ENCODE data around the gene ALX3. TPM values are rescaled to one million over a fixed set of nuclear protein-coding genes. Genes with fewer than 3 reads are reported as not detected.

ALX3 gene
- polyA plus RNA-seq, 1 donor (not counting 4 experiments of a cell fraction or from before 2014, with no cell fraction given): not detected

DNA sequence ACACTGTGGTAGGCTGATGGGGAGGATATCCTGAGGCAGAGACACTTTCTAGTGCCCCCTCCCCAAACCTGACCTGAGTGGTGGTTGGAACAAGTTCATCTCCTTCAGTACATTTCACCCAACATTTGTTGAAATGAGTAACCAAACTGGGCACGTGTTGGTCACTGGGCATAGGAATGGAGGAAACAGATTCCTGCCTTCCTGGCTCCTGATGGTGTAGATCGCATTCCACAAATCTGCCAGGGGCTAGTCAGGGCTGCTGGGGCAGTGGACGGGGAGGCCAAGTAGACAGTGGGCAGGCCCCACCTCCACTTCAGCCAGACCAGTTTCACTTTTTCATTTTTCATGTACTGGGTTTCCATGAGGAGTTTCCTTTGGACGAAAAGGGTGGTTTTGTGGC lies 16.5 kb upstream of the ALX3 start:
- no peaks in the 10 kb centered on the region for H3K9me3 ChIP-seq (ENCODE audit: control insufficient read depth, low read depth, low read length)
- H3K4me1 ChIP-seq (ENCODE audit: control insufficient read depth, extremely low read depth, insufficient read depth, low read length): peaks cover 6% of the 10 kb centered on the region
- no peak overlapping the region for H2AFZ ChIP-seq (ENCODE audit: control insufficient read depth, low read length)
- H3K4me3 ChIP-seq (ENCODE audit: control insufficient read depth in 2 of 3, extremely low read depth in 1 of 3, insufficient read depth in 2 of 3, low read depth in 1 of 3, low read length in 3 of 3): no peak overlapping the region
- H3K4me2 ChIP-seq (ENCODE audit: control insufficient read depth, extremely low read depth, insufficient read depth, low read depth, low read length): no peak overlapping the region
- no peaks in the 10 kb centered on the region for H3K79me2 ChIP-seq (ENCODE audit: control insufficient read depth, insufficient read depth, low read length)
- H4K20me1 ChIP-seq (ENCODE audit: control insufficient read depth, extremely low read depth, insufficient read depth, low read length): no peaks in the 10 kb centered on the region
- TF ChIP-seq EZH2 (IDR thresholded peaks at IDR 0.05; ENCODE audit: low read length): no peak
- TF ChIP-seq, protein P1, sequence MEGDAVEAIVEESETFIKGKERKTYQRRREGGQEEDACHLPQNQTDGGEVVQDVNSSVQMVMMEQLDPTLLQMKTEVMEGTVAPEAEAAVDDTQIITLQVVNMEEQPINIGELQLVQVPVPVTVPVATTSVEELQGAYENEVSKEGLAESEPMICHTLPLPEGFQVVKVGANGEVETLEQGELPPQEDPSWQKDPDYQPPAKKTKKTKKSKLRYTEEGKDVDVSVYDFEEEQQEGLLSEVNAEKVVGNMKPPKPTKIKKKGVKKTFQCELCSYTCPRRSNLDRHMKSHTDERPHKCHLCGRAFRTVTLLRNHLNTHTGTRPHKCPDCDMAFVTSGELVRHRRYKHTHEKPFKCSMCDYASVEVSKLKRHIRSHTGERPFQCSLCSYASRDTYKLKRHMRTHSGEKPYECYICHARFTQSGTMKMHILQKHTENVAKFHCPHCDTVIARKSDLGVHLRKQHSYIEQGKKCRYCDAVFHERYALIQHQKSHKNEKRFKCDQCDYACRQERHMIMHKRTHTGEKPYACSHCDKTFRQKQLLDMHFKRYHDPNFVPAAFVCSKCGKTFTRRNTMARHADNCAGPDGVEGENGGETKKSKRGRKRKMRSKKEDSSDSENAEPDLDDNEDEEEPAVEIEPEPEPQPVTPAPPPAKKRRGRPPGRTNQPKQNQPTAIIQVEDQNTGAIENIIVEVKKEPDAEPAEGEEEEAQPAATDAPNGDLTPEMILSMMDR (optimal IDR thresholded peaks at IDR 0.05 in 1 of 3, IDR thresholded peaks at IDR 0.05 in 1 of 3, conservative IDR thresholded peaks at IDR 0.05 in 1 of 3; ENCODE audit: extremely low read depth in 1 of 3, insufficient read depth in 2 of 3, low read length in 3 of 3): no peak
- no peaks in the 10 kb centered on the region for H3K9me1 ChIP-seq (ENCODE audit: control insufficient read depth, extremely low read depth, insufficient read depth, low read length)
- FAIRE-seq (no peak), DNase-seq (ENCODE audit: low read depth, low spot score) (no peak)
- H3K27me3 ChIP-seq (ENCODE audit: control insufficient read depth, extremely low read depth, insufficient read depth, low read length): peaks cover 68% of the 10 kb centered on the region
- dilution Hi-C loops (cut with MboI; ENCODE audit: extremely low pct_ligation_motif_present, low sequenced_read_pairs): no loop called here
- H3K9ac ChIP-seq (ENCODE audit: control insufficient read depth, extremely low read depth, insufficient read depth, low read length): no peak overlapping the region
- no peaks in the 10 kb centered on the region for H3K36me3 ChIP-seq (ENCODE audit: control insufficient read depth in 2 of 2, extremely low read depth in 1 of 2, insufficient read depth in 2 of 2, low read length in 2 of 2)
- no peak overlapping the region for H3K27ac ChIP-seq (ENCODE audit: control insufficient read depth, insufficient read depth, low read length)

DNA sequence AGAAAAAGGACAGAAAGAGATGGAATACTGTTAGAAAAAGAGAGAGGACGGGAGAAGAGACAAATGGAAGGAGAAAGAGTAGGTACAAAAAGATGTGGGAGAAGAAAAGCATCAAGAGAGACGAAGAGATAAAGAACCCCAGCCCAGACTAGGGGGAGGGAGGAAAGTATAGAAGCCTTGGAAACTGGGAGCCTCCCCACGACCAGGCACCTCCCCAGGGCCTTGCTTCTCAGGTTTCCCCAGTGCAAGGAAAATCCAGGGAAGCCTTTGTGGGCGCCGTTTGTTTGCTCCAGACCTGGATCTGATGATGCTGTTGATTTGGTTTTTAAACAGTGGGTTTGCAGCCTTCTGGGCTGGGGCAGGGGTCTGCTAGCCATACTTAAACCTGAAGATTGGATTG lies 15.2 kb upstream of the ALX3 start:
- H3K27ac ChIP-seq (ENCODE audit: control insufficient read depth, insufficient read depth, low read length): no peak overlapping the region
- H2AFZ ChIP-seq (ENCODE audit: control insufficient read depth, low read length): no peak overlapping the region
- H3K9ac ChIP-seq (ENCODE audit: control insufficient read depth, extremely low read depth, insufficient read depth, low read length): no peak overlapping the region
- DNase-seq (ENCODE audit: low read depth, low spot score) (no peak), FAIRE-seq (no peak)
- H3K4me3 ChIP-seq (ENCODE audit: control insufficient read depth in 2 of 3, extremely low read depth in 1 of 3, insufficient read depth in 2 of 3, low read depth in 1 of 3, low read length in 3 of 3): no peak overlapping the region
- peaks cover 6% of the 10 kb centered on the region for H3K4me1 ChIP-seq (ENCODE audit: control insufficient read depth, extremely low read depth, insufficient read depth, low read length)
- H3K4me2 ChIP-seq (ENCODE audit: control insufficient read depth, extremely low read depth, insufficient read depth, low read depth, low read length): no peak overlapping the region
- no peaks in the 10 kb centered on the region for H3K9me1 ChIP-seq (ENCODE audit: control insufficient read depth, extremely low read depth, insufficient read depth, low read length)
- H3K79me2 ChIP-seq (ENCODE audit: control insufficient read depth, insufficient read depth, low read length): no peaks in the 10 kb centered on the region
- H4K20me1 ChIP-seq (ENCODE audit: control insufficient read depth, extremely low read depth, insufficient read depth, low read length): no peaks in the 10 kb centered on the region
- TF ChIP-seq, protein P1 (optimal IDR thresholded peaks at IDR 0.05 in 1 of 3, IDR thresholded peaks at IDR 0.05 in 1 of 3, conservative IDR thresholded peaks at IDR 0.05 in 1 of 3; ENCODE audit: extremely low read depth in 1 of 3, insufficient read depth in 2 of 3, low read length in 3 of 3): no peak
- no peak for TF ChIP-seq EZH2 (IDR thresholded peaks at IDR 0.05; ENCODE audit: low read length)
- no peaks in the 10 kb centered on the region for H3K36me3 ChIP-seq (ENCODE audit: control insufficient read depth in 2 of 2, extremely low read depth in 1 of 2, insufficient read depth in 2 of 2, low read length in 2 of 2)
- H3K27me3 ChIP-seq (ENCODE audit: control insufficient read depth, extremely low read depth, insufficient read depth, low read length): peaks cover 61% of the 10 kb centered on the region
- no peaks in the 10 kb centered on the region for H3K9me3 ChIP-seq (ENCODE audit: control insufficient read depth, low read depth, low read length)
- dilution Hi-C loops (cut with MboI; ENCODE audit: extremely low pct_ligation_motif_present, low sequenced_read_pairs): no loop called here

All from keratinocyte (primary cell).